GM21529 (cell line): ENCODE measurements around the gene PPP1R3D.
A peak's percentile ranks its signal among the peaks of the same experiment; 100 is the strongest.
"Not testable (repeated sequence)": the region's sequence is repeated elsewhere in the genome, so short reads cannot be mapped to it uniquely, and the experiment has no call there.

Experiments
- ATAC-seq: cut with Tn5 transposase; IDR thresholded peaks from one replicate; pipeline ENCODE4 v1.9.1; 2021; ENCODE audit not compliant: unreplicated experiment

Gene PPP1R3D

GRCh38 chr20:59940129-59940955, at the start of gene PPP1R3D, which contains the start of gene FAM217B:
PPP1R3D (minus strand) TSS chr20:59940305; CDS start chr20:59939931, 374 bp downstream.
FAM217B (plus strand) TSS chr20:59940389; CDS start chr20:59943944, 3,555 bp downstream.
- peak; percentile 90 for ATAC-seq

- ATAC-seq = no peak
Measured at GRCh38 chr20:59988141-59988540, 48.0 kb upstream of the PPP1R3D start.

- ATAC-seq = no peak
Measured at GRCh38 chr20:59987135-59987534, 47.0 kb upstream of the PPP1R3D start.

- no peak for ATAC-seq
Measured at GRCh38 chr20:59985864-59986263, 45.8 kb upstream of the PPP1R3D start.

GRCh38 chr20:59985164-59985563, 45.1 kb upstream of the PPP1R3D start:
- no peak for ATAC-seq

GRCh38 chr20:59984541-59984940, 44.4 kb upstream of the PPP1R3D start:
- ATAC-seq = no peak

GRCh38 chr20:59983076-59983475, 43.0 kb upstream of the PPP1R3D start:
- ATAC-seq = no peak

GRCh38 chr20:59977086-59977485, 37.0 kb upstream of the PPP1R3D start:
- no peak for ATAC-seq

- no peak for ATAC-seq
Measured at GRCh38 chr20:59976156-59976782, 36.2 kb upstream of the PPP1R3D start.

- no peak for ATAC-seq
Measured at GRCh38 chr20:59972037-59972801, 32.1 kb upstream of the PPP1R3D start.

GRCh38 chr20:59971428-59971827, 31.3 kb upstream of the PPP1R3D start:
- ATAC-seq = no peak

- ATAC-seq = no peak
Measured at GRCh38 chr20:59966428-59966827, 26.3 kb upstream of the PPP1R3D start.

GRCh38 chr20:59962155-59962554, 22.1 kb upstream of the PPP1R3D start:
- no peak for ATAC-seq

- ATAC-seq = no peak
Measured at GRCh38 chr20:59961423-59961822, 21.3 kb upstream of the PPP1R3D start.

- no peak for ATAC-seq
Measured at GRCh38 chr20:59958626-59959025, 18.5 kb upstream of the PPP1R3D start.

- ATAC-seq = no peak
Measured at GRCh38 chr20:59958123-59958522, 18.0 kb upstream of the PPP1R3D start, which contains the start of gene CDH26. CDH26 (plus strand) TSS chr20:59958423; CDS start chr20:59958727, 304 bp downstream.

- ATAC-seq = not testable (repeated sequence)
Measured at GRCh38 chr20:59957568-59957967, 17.5 kb upstream of the PPP1R3D start.

GRCh38 chr20:59955131-59955796, 15.2 kb upstream of the PPP1R3D start:
- ATAC-seq = no peak

- ATAC-seq = no peak
Measured at GRCh38 chr20:59954718-59955117, 14.6 kb upstream of the PPP1R3D start.

- ATAC-seq = no peak
Measured at GRCh38 chr20:59949911-59950310, 9.8 kb upstream of the PPP1R3D start.
